Activated naive CD4-positive, alpha-beta T cell treated with anti-CD3 and anti-CD28 coated beads, Interleukin-2, amount 50 U/mL, for 72 hours (primary cell): Measurements from ENCODE around the gene TSPAN18. TPM values are rescaled to one million over a fixed set of nuclear protein-coding genes. Genes with fewer than 3 reads are reported as not detected.
"Not testable (repeated sequence)": the region's sequence is repeated elsewhere in the genome, so short reads cannot be mapped to it uniquely, and the experiment has no call there.

Source experiments
- ATAC-seq, 2 donors: fragments of 150-1000 bp; cut with Tn5 transposase; 2 replicates each; pipeline ENCODE4 v1.10.0; 2021; ENCODE audit warnings: mild to moderate bottlenecking in 2 of 2, moderate library complexity in 2 of 2
- DNase-seq, 2 donors: peaks; one replicate each; pipeline ENCODE4 v3.0.0; 2021 to 2022; ENCODE audit warnings: low spot score in 2 of 2
- H3K27ac Mint-ChIP-seq, 2 donors: one replicate each; pipeline ENCODE4 v1.8.0; 2022; ENCODE audit warnings: mild to moderate bottlenecking in 2 of 2, mixed read lengths in 2 of 2
- H3K36me3 Mint-ChIP-seq, 2 donors: one replicate each; pipeline ENCODE4 v1.8.0; 2022; ENCODE audit warnings: mixed read lengths in 2 of 2
- H3K9me3 Mint-ChIP-seq, 2 donors: one replicate each; pipeline ENCODE4 v1.8.0; 2022; ENCODE audit warnings: mixed read lengths in 2 of 2
- total RNA-seq, 2 donors: library from RNA; stranded (reverse); gene quantifications; one replicate each; pipeline ENCODE4 v1.2.3, GENCODE V29; 2022

Gene TSPAN18
- total RNA-seq, 2 donors from 2014 or later: 2.3 to 3.6 TPM

DNA sequence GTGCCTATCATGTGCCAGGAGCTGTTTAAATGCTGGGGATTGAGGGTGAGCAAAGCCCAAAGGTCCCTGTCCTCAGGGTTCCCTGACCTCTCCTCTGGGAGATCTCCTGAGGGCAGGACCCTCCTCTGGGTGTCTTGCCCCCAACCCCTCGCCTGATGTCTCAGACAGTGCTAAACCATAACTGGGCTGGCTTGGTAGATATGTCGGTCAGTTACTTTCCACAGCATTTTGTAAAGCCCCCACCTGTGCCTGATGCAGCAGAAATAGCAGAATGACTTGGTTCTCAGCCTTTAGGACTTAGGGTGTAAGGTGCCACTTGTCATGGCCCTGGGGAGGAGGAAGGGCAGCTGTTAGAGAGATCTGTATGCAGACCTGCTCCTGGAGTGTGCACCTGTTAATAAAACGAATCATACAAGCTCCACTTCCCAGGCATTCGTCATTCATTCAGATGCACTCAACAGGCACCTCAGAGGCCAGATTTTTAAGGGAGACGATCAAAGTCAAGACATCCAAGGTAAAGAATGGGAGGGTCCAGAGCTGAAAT, 135.9 kb downstream of the TSPAN18 start:
- no peaks in the 10 kb centered on the region for H3K9me3 Mint-ChIP-seq
- peak overlapping the region in 1 of 2 donors; percentile 61 for H3K27ac Mint-ChIP-seq
- no peak for DNase-seq
- ATAC-seq: no peak
- H3K36me3 Mint-ChIP-seq: peaks cover 5 to 14% of the 10 kb centered on the region in 2 donors

DNA sequence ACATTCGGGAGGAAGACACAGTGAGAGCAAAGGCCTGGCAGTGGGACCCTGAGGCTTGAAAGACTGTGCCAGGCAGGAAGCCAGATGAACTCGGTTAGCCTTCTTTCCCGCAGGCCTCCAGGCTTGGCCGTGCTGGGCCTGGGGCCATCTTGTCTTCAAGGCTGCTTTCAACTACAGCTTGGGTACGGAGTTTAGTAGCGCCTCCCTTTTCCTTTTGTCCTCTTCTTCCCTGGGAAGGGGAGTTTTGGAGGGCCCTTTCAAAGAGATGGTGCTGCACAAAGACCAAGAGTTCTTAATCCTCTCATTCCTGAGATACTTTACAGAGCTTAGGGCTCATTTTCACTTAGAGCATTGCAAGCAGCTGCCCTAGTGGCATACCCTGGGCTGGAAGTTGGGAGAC, 136.5 kb downstream of the TSPAN18 start:
- H3K27ac Mint-ChIP-seq: no peak overlapping the region
- no peaks in the 10 kb centered on the region for H3K9me3 Mint-ChIP-seq
- no peak for DNase-seq
- peaks cover 5 to 14% of the 10 kb centered on the region in 2 donors for H3K36me3 Mint-ChIP-seq
- no peak for ATAC-seq

DNA sequence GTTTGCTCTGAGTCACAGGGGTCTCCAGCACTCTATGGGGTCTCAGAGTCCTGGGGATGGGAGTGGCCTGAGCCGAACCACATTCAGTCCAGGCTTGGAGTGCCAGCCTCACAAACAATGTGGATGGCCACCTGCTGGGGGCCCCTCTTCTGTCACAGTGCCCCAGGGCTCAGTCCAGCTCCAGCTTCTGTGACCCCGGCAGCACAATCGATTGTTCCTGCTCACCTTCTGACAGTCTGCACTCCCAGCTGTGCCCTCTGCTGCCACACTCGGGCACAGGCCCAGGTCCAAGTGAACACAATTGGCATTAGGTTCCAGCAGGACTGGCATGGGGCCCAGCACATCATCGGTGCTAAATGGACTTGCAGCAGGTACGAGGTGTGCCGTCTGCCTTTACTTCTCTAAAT, 139.1 kb downstream of the TSPAN18 start:
- Mint-ChIP-seq H3K36me3 (peaks cover 5 to 15% of the 10 kb centered on the region in 2 donors), H3K9me3 (no peaks in the 10 kb centered on the region), H3K27ac (no peak overlapping the region)
- no peak for DNase-seq
- no peak for ATAC-seq

DNA sequence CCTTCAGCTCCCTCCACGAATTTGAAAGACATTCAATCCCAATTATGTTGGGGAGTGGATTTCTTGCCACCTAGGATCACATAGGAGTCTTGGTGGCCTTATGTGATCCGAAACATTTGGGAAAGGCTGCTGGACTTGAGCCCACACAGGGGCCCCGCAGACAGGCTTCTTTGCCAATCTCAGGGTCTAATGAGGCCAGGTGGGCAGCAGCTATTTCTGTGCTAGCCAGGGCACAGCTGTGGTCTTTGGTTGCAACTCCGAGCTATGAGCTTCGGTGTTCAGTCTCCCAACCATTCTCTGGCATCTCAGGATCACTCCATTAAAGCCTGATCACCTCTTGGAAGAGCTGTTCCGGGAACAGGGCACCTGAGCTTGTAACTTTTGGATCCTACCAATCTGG, 139.5 kb downstream of the TSPAN18 start:
- no peaks in the 10 kb centered on the region for H3K9me3 Mint-ChIP-seq
- no peak for ATAC-seq
- no peak for DNase-seq
- H3K27ac Mint-ChIP-seq: no peak overlapping the region
- peaks cover 5 to 19% of the 10 kb centered on the region in 2 donors for H3K36me3 Mint-ChIP-seq

DNA sequence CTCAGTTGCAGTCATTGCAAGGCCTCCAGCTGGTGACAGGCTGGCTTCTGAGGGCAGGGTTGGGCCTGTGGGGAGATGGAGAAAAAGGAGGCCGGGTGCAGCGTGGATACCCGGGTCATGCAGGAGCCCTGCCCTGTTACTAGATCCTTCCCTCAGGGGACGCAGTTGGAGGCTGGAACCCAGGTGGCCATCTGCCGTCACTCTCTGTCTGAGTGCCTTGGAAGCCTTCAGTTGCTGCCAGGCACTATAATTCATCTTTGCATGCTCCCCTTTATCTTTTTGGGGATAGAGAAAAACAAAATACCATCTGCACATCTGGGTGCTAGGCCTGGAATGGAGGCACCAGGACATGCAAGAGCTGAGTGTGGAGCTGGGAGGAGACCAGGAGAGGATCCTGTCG, 141.3 kb downstream of the TSPAN18 start:
- Mint-ChIP-seq H3K27ac (no peak overlapping the region), H3K36me3 (peaks cover under 1 to 14% of the 10 kb centered on the region in 2 donors), H3K9me3 (no peaks in the 10 kb centered on the region)
- ATAC-seq: no peak
- no peak for DNase-seq

DNA sequence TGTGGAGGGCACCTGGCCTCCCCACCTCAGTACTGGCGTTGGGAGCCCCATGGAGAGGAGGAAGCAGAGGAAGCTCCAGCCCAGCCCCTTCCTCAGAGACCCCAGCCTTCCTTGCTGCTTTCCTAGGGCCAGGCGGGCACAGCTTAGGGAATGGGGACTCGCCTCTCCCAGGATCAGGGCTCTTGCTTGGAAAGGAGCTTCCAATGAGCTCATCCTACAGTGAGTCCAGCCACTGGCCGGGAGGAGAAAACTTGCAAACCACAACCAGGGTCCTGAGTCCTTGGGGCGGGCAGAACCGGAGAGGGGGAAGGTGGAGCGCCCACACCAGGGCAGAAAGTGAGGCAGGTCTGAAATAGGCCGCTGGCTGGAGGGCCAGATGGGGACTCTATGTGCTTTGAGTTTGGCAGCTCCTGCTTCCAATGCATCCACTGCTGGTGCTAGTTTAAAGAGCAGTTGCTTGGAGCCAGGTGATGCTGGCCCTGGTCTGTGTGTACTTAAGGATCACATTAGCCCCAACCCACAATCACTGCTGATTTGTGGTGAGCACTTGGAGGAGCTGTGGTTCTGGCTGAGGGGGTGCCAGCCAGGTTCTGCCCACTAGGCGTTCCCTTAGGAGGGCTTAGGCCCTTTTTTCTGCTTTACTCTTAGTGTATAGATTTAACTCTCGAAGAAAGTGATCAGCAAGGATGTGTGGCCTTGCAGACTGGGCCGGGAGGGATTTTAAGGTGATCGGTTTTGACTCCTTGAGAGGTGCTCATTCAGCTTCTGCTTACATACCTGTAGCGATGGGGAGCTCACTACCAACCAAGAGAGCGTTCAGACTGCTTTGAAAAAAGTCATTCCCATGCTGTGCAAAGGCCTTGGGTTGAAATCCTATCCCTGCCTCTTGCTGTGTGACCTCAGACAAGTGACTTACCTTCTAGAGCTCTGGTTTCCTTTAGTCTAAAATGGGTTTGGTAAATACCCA, 142.0 kb downstream of the TSPAN18 start:
- DNase-seq (no peak), ATAC-seq (no peak)

DNA sequence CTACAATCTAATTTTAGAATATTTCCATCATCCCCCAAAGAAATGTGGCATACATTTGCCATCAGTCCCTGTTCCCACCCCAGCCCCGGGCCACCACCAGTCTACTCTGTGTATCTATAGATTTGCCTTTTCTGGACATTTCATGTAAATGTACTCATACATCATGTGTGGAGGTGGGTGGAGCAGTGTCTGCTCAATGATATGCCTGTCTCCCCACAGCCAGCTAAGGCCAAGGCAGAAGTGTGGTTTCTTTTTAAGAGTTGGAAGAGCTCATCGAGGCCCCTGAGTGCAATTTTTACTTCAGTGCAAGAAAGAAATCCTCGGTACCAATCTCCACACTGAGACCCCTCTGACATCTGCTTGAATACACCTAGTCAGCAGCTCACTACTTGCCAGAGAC, 143.4 kb downstream of the TSPAN18 start:
- DNase-seq (no peak), ATAC-seq (no peak)
- Mint-ChIP-seq H3K9me3 (no peaks in the 10 kb centered on the region), H3K27ac (no peak overlapping the region), H3K36me3 (peaks cover 0 to 14% of the 10 kb centered on the region in 2 donors)

More for the DNA sequence above, 142.0 kb downstream of the TSPAN18 start:
- peaks cover 0 to 14% of the 10 kb centered on the region in 2 donors for H3K36me3 Mint-ChIP-seq
- H3K9me3 Mint-ChIP-seq: no peaks in the 10 kb centered on the region
- no peak overlapping the region for H3K27ac Mint-ChIP-seq

DNA sequence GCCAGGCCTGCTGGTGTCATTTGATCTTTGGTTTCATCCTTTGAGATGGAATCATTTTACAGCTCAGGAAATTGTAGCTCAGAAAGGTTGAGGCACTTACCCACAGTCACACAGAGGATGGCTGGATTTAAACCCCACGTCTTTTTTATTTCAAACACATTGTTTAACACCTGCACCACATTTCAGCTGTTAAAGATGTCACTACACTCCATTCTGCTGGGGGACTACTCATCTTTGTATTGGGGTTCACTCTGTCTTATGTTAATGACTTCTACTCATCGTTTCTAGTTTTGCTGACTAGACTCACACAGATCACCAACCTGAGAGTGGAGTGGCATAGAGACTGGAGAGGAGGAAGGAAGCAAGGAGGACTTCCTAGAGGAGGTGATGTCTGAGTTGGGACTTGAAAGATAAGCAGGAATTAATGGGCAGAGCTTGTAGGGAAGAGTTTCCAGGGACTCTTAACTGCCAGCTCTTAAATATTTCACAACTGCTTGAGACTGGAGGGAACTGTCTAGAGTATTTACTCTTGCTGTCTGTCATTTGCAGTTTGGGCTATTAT, 143.9 kb downstream of the TSPAN18 start:
- ATAC-seq (peak in 1 of 2 donors; percentile 36), DNase-seq (no peak)
- H3K9me3 Mint-ChIP-seq: no peaks in the 10 kb centered on the region
- no peak overlapping the region for H3K27ac Mint-ChIP-seq
- peaks cover 0 to 14% of the 10 kb centered on the region in 2 donors for H3K36me3 Mint-ChIP-seq

DNA sequence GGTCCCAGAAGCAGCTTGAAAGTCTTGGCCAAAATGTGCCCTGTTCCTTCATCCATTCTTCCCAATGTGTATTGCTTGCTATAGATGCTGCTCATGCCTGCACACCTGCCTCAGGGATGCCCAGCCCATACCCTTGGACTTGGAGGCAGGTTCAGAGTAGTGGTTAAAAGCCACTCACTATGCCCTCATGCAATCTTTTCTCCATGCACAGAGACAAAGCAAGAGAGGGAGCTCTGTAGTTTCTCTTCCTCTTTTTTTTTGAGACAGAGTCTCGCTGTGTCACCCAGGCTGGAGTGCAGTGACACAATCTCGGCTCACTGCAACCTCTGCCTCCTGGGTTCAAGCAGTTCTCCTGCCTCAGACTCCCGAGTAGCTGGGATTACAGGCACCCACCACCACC, 144.9 kb downstream of the TSPAN18 start:
- not testable (repeated sequence) for ATAC-seq, H3K27ac Mint-ChIP-seq, DNase-seq, H3K9me3 Mint-ChIP-seq
- peaks cover 0 to 14% of the 10 kb centered on the region in 2 donors for H3K36me3 Mint-ChIP-seq

DNA sequence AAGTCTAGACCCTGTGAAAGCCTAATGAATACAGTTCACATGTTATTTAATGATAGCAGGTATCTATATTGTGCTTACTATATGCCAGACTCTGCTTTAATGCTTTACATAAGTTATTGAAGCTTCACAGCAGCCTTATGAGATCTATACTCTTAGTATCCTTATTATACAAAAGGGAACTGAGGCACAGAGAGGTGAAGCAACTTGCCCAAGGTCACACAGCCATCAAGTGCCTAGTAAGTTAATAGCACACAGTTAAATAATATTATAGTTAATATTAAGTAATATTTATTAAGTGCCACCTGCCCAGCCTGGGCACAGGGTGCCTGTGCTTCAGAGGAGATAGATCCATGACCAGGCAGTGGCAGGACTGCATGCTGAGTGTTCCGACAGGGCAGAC, 145.8 kb downstream of the TSPAN18 start:
- no peak overlapping the region for H3K27ac Mint-ChIP-seq
- no peak for DNase-seq
- ATAC-seq: no peak
- no peaks in the 10 kb centered on the region for H3K9me3 Mint-ChIP-seq
- H3K36me3 Mint-ChIP-seq: peaks cover 0 to 14% of the 10 kb centered on the region in 2 donors

DNA sequence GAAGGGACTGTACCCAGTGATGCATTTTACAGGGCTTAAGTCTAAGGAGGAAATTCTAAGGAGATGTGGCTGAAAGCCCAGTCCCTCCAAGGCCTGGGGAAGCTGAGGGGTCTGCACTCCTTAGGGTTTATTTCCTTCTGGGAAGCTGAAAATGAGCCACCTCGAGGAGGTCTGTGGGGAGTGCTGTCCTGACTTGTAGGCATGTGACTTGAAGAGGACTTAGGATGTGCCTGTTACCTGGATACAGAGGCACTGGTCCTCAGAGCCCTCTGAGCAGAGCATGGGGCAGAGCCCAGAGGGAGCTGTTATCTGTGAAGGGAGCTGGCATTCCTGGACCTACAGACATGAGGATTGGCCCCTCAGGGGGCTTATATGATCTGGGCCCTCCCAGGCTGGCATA, 146.8 kb downstream of the TSPAN18 start:
- no peaks in the 10 kb centered on the region for H3K9me3 Mint-ChIP-seq
- peaks cover 0 to 14% of the 10 kb centered on the region in 2 donors for H3K36me3 Mint-ChIP-seq
- H3K27ac Mint-ChIP-seq: no peak overlapping the region
- ATAC-seq (no peak), DNase-seq (no peak)

DNA sequence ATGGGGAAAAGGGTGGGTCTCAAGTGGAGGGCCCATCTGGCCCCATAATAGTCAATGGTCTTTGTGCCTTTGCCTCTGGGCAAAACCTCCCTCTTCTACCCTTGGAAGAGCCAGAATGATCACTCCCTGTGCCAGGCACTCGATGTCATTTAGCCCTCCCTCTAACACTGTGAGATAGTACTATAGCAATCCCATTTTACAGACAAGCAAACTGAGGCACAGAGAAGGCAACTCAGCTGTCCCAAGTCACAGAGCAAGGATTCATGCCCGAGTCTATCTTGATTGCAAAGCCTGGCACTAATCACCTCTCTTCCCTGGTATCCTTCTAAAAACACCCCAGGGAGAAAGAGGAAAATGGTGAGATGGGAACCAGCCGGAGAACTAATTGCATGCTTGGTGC, 147.5 kb downstream of the TSPAN18 start:
- DNase-seq (no peak), ATAC-seq (no peak)
- H3K27ac Mint-ChIP-seq: no peak overlapping the region
- H3K36me3 Mint-ChIP-seq: peaks cover 0 to 14% of the 10 kb centered on the region in 2 donors
- H3K9me3 Mint-ChIP-seq: no peaks in the 10 kb centered on the region

DNA sequence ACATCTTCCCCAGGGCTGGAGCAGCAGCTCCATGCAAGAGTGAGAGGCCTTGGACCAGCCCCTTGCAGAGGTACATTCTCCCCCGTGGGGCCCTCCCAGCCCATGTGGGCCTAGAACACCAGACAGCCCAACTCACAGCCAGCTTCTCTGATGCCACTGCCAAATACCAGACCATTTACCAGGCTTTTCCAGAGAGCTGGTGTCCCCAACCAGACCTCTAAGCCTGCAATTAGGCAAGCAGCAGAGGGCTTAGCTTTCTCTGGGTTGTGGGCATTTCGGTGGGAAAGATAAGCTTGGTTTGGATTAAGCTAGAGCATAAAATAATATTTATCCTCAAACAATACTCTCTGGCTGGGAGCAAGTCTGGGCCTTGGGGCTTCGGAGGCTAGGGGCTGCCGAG, 148.3 kb downstream of the TSPAN18 start:
- no peak for ATAC-seq
- Mint-ChIP-seq H3K27ac (peak overlapping the region in 1 of 2 donors; percentile 30), H3K36me3 (peaks cover 0 to 14% of the 10 kb centered on the region in 2 donors), H3K9me3 (no peaks in the 10 kb centered on the region)
- DNase-seq: no peak

DNA sequence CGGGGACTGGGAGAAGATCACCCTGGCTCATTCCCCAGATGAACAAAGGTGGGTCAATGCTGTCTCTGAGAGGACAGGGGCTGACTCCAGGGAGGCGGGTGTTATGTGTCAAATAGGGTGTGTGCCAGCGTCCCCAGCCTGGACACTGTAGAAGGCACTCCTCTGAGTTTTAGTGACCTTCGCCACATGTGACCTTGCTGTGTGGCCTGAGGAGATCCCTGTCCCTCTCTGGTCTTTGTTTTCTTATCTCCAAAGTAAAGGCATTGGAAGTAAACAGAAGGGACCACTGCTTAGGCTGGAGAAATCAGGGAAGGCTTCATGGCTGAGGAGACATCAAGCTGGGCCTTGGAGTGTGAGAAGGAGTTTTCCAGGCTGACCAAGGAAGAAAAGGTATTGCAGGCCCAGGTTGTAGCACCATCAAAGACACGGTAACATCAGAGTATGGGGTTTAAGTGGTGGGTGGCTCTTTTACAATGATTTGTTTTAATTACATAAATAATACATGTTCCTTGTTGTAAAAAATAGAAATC, 149.5 kb downstream of the TSPAN18 start:
- Mint-ChIP-seq H3K9me3 (no peaks in the 10 kb centered on the region), H3K27ac (no peak overlapping the region), H3K36me3 (peaks cover 0 to 2% of the 10 kb centered on the region in 2 donors)
- DNase-seq (no peak), ATAC-seq (no peak)

DNA sequence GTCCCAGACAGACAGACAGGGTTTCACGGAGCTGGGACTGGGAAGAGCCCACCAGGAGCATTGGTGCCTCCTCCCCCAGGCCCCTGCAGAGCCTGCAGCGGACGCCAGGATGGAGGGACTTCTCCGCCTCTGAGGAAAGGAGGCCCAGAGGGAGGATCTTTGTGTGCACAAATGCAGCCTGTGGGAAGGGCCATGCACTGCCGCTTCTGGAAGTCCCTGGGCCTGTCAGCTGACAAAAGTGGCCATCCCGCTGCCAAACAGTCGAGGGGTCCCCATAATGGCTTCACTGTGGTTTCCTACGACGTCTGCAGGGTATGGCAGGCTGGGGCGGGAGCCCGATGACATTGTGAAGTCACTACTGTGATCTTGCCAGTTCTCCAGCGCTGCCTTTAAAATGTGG, 150.1 kb downstream of the TSPAN18 start:
- Mint-ChIP-seq H3K36me3 (no peaks in the 10 kb centered on the region), H3K27ac (no peak overlapping the region), H3K9me3 (no peaks in the 10 kb centered on the region)
- DNase-seq (no peak), ATAC-seq (no peak)

DNA sequence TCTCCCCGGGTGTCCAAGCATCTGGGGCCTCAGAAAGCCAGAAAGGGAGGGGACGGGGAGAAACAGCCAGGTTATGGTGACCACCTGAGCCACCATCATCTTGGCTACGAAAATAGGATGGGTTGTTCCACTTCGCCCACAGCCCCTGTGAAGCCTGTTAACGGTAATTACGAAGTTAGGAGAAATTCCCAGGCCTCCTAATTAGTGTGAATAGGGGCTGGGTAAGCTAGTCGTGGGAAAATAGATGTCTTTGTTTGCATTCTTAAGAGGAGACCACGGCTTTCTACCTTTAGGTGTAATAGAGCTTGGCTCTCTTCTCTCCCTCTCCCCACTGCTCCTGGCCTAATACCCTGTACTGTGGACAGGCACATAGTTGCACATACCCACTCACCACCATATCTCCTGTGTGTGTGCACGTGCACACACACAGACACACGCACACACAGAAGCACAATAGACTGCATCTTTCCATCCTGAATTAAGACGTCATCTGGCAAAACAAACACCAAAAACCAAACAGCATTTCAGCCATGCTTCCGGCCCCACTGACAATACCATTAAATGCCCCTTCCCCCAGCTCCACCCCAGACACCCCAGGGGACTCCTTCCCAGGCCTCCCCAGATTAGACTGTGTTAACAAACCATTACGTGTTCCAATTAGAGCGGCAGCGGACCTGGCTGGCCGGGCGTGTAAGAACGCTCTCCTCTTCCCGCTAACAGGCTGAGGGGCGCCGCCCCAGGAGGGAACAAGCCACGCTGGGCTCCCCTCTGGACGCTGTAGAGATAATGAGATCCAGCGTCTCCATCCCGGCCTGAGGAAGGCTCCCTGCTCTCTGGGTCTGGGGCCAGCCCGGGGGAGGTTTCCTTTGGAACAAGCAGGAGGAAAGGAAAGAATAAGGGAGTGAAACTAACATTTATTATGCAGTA, 151.1 kb downstream of the TSPAN18 start:
- no peak for ATAC-seq
- Mint-ChIP-seq H3K9me3 (no peaks in the 10 kb centered on the region), H3K36me3 (no peaks in the 10 kb centered on the region), H3K27ac (no peak overlapping the region)
- no peak for DNase-seq
